K562 (cell line): ENCODE results near the gene DNASE1L1. TPM values are rescaled to one million over a fixed set of nuclear protein-coding genes. Genes with fewer than 3 reads are reported as not detected.

Source experiments
- ARID1B ChIP-seq: fragments of 450-650 bp; IDR thresholded peaks from 2 replicates; pipeline ENCODE4 v1.6.1; 2016; ENCODE audit warnings: antibody characterized with exemption, mild to moderate bottlenecking, inconsistent platforms
- ATF3 ChIP-seq, 2 experiments: fragments of 450-650 bp in 1 of 2; sonication (generic) in 1 of 2; formaldehyde crosslinking in 1 of 2; IDR thresholded peaks in 1 of 2; conservative IDR thresholded peaks in 1 of 2; 2 replicates each; pipeline versions ENCODE4 v1.6.1 to v1.8.1; 2016 to 2023; ENCODE audit warnings: mild to moderate bottlenecking in 2 of 2, moderate library complexity in 2 of 2, inconsistent platforms in 1 of 2, missing genetic modification reagents in 1 of 2
- FOSL1 ChIP-seq: fragments of 200-800 bp; sonication (Bioruptor generic); conservative IDR thresholded peaks from 2 replicates; pipeline ENCODE4 v1.6.1; 2016; ENCODE audit warnings: missing genetic modification characterization, missing compliant biosample characterization
- FOXJ2 ChIP-seq: fragments of 200-800 bp; sonication (Bioruptor generic); IDR thresholded peaks from 2 replicates; pipeline ENCODE4 v1.6.1; 2016; ENCODE audit warnings: missing genetic modification characterization, missing compliant biosample characterization
- FUS ChIP-seq: fragments of 200-400 bp; formaldehyde crosslinking; optimal IDR thresholded peaks from 2 replicates; pipeline ENCODE3; 2017; ENCODE audit warnings: low read depth, low read length
- GATA2 ChIP-seq: sonication (generic); formaldehyde crosslinking; IDR thresholded peaks from 2 replicates; pipeline ENCODE4 v1.4.0; 2020; ENCODE audit warnings: mild to moderate bottlenecking, missing genetic modification reagents
- GTF3C2 ChIP-seq: IDR thresholded peaks from 3 replicates; pipeline ENCODE4 v1.6.1; 2011; ENCODE audit warnings: borderline replicate concordance, mild to moderate bottlenecking, moderate library complexity; ENCODE audit not compliant: insufficient read length; ENCODE audit errors: extremely low read depth
- HDAC1 ChIP-seq, 2 experiments: fragments of 450-650 bp; IDR thresholded peaks; 2 replicates each; pipeline ENCODE4 v1.6.1; 2016 to 2017; ENCODE audit warnings: inconsistent platforms in 1 of 2, mild to moderate bottlenecking in 1 of 2, moderate library complexity in 1 of 2
- HDAC2 ChIP-seq: fragments of 450-650 bp; IDR thresholded peaks from 2 replicates; pipeline ENCODE4 v1.6.1; 2016; ENCODE audit warnings: mild to moderate bottlenecking
- JUND ChIP-seq, 2 experiments: IDR thresholded peaks; 2 replicates in 1 of 2; 3 replicates in 1 of 2; pipeline ENCODE4 v1.6.1; 2011; ENCODE audit warnings: borderline replicate concordance in 2 of 2, low read depth in 2 of 2, low read length in 2 of 2, improper control_type of control experiment in 1 of 2, missing biosample characterization in 1 of 2, missing genetic modification characterization in 1 of 2, missing genetic modification reagents in 1 of 2
- MCM5 ChIP-seq: fragments of 450-650 bp; IDR thresholded peaks from 2 replicates; pipeline ENCODE4 v1.6.1; 2016; ENCODE audit warnings: low read depth
- MTA3 ChIP-seq: fragments of 450-650 bp; formaldehyde crosslinking; IDR thresholded peaks from 2 replicates; pipeline ENCODE4 v1.6.1; 2017; ENCODE audit warnings: mild to moderate bottlenecking, borderline replicate concordance
- RFX5 ChIP-seq: IDR thresholded peaks from 2 replicates; pipeline ENCODE4 v1.6.1; 2011; ENCODE audit warnings: low read depth, mild to moderate bottlenecking, improper control_type of control experiment, low read length
- SMARCA4 ChIP-seq: fragments of 450-650 bp; IDR thresholded peaks from 2 replicates; pipeline ENCODE4 v1.6.1; 2016
- SP1 ChIP-seq: sonication (generic); formaldehyde crosslinking; IDR thresholded peaks from 2 replicates; pipeline ENCODE4 v1.8.1; 2022; ENCODE audit warnings: mild to moderate bottlenecking, missing genetic modification reagents
- STAG1 ChIP-seq: sonication (generic); formaldehyde crosslinking; IDR thresholded peaks from 2 replicates; pipeline ENCODE4 v1.5.0; 2020; ENCODE audit warnings: missing genetic modification reagents, borderline replicate concordance
- SUPT5H ChIP-seq: fragments of 450-650 bp; IDR thresholded peaks from 2 replicates; pipeline ENCODE4 v1.6.1; 2016
- ZFP30 ChIP-seq: fragments of 250-450 bp; sonication (Bioruptor Pico); IDR thresholded peaks from 2 replicates; pipeline ENCODE4 v1.8.0; 2022; ENCODE audit warnings: moderate library complexity, mild to moderate bottlenecking, inconsistent platforms, borderline replicate concordance
- ZNF121 ChIP-seq: sonication (generic); formaldehyde crosslinking; conservative IDR thresholded peaks from 2 replicates; pipeline ENCODE4 v1.8.0; 2022; ENCODE audit warnings: missing genetic modification reagents
- ZNF232 ChIP-seq: sonication (generic); formaldehyde crosslinking; IDR thresholded peaks from 2 replicates; pipeline ENCODE4 v1.8.0; 2022; ENCODE audit warnings: mild to moderate bottlenecking, missing genetic modification reagents
- polyA plus RNA-seq, 8 experiments: library from polyadenylated mRNA; depleted of rRNA in 4 of 8; stranded (reverse) in 5 of 8; unstranded in 3 of 8; fragments of >200 nt; fragmentation: Nextera tagmentation in 2 of 8; fragmentation: Illumina TruSeq in 1 of 8; extraction: Ambion mirVana in 2 of 8; extraction: Trizol in 1 of 8; gene quantifications; 2 replicates each; pipeline versions ENCODE4 v1.2.1 to v1.2.3, GENCODE V29; 2011 to 2014; ENCODE audit warnings: inconsistent platforms in 1 of 8, missing spikeins in 1 of 8
- total RNA-seq, 7 experiments: library from RNA; depleted of rRNA in 6 of 7; stranded (reverse); fragments of >200 nt in 6 of 7; fragmentation: Illumina TruSeq in 2 of 7; extraction: Trizol in 2 of 7; gene quantifications; 2 replicates each; pipeline versions ENCODE4 v1.2.1 to v1.2.3, GENCODE V29; 2011 to 2021; ENCODE audit warnings: low replicate concordance in 1 of 7
- TF ChIP-seq, protein P1 (sequence below): sonication (generic); formaldehyde crosslinking; IDR thresholded peaks from 2 replicates; pipeline ENCODE4 v1.4.0; 2020; ENCODE audit warnings: mild to moderate bottlenecking, missing genetic modification reagents

Gene DNASE1L1
- total and polyA plus RNA-seq, 9 of the 15 experiments (the other 6 are each of a cell fraction or from before 2014, with no cell fraction given), result 0.73 to 12.6 (median 7.9) TPM

- TF ChIP-seq FOSL1 (peak; percentile 92), ATF3 (IDR thresholded peaks at IDR 0.05) (peak; percentile 83), ATF3 (CRISPR knock-in tag; conservative IDR thresholded peaks at IDR 0.05) (no peak), MCM5 (no peak), SUPT5H (no peak), GTF3C2 (no peak), HDAC2 (no peak), SP1 (CRISPR knock-in tag) (peak; percentile 47; the same call in 1 of the 2 replicates), ZNF121 (CRISPR knock-in tag) (no peak), MTA3 (peak; percentile 80; the same call in 1 of the 2 replicates), RFX5 (peak; percentile 82), STAG1 (CRISPR knock-in tag) (no peak), FOXJ2 (tag) (no peak), JUND (IDR thresholded peaks at IDR 0.05; ENCODE audit: borderline replicate concordance, low read depth, low read length) (peak; percentile 86), JUND (tag; IDR thresholded peaks at IDR 0.05; ENCODE audit: borderline replicate concordance, low read depth, low read length) (peak; percentile 57; the same call in 2 of the 3 replicates), HDAC1 (IDR thresholded peaks at IDR 0.05) (0 out of 4 replicates have a peak, but pooled peaks of 1 of the 2 experiments have one; percentile 11), ZFP30 (CRISPR knock-in tag) (no peak), ARID1B (peak; percentile 74), FUS (no peak), ZNF232 (CRISPR knock-in tag) (no peak), SMARCA4 (peak; percentile 64), GATA2 (no peak)
- TF ChIP-seq, protein P1, sequence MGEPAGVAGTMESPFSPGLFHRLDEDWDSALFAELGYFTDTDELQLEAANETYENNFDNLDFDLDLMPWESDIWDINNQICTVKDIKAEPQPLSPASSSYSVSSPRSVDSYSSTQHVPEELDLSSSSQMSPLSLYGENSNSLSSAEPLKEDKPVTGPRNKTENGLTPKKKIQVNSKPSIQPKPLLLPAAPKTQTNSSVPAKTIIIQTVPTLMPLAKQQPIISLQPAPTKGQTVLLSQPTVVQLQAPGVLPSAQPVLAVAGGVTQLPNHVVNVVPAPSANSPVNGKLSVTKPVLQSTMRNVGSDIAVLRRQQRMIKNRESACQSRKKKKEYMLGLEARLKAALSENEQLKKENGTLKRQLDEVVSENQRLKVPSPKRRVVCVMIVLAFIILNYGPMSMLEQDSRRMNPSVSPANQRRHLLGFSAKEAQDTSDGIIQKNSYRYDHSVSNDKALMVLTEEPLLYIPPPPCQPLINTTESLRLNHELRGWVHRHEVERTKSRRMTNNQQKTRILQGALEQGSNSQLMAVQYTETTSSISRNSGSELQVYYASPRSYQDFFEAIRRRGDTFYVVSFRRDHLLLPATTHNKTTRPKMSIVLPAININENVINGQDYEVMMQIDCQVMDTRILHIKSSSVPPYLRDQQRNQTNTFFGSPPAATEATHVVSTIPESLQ, result 0 out of 2 replicates have a peak, but pooled peaks have one; percentile 45
These were observed at the start of gene DNASE1L1 (continued) for GRCh38 chrX:154409222-154409871.
